GM12864 (cell line): Measurements from ENCODE around the gene AKAIN1.

Source experiments
- DNase-seq: peaks from one replicate; pipeline ENCODE4 v3.0.0-alpha.2; 2011; ENCODE audit warnings: low read depth
- H3K4me3 ChIP-seq: 2 replicates; pipeline ENCODE4 v1.5.1; 2011; ENCODE audit warnings: mild to moderate bottlenecking, low read depth, low read length, control low read depth
- CTCF ChIP-seq: IDR thresholded peaks from 2 replicates; pipeline ENCODE4 v1.5.1; 2011; ENCODE audit warnings: low read depth, mild to moderate bottlenecking, moderate library complexity, low read length, control low read depth, inconsistent platforms; ENCODE audit errors: missing control alignments

The AKAIN1 gene

GRCh38 chr18:5152343-5153020 lies 44.6 kb downstream of the AKAIN1 start:
- no peak for TF ChIP-seq CTCF
- no peak for DNase-seq
- no peak overlapping the region for H3K4me3 ChIP-seq

DNA sequence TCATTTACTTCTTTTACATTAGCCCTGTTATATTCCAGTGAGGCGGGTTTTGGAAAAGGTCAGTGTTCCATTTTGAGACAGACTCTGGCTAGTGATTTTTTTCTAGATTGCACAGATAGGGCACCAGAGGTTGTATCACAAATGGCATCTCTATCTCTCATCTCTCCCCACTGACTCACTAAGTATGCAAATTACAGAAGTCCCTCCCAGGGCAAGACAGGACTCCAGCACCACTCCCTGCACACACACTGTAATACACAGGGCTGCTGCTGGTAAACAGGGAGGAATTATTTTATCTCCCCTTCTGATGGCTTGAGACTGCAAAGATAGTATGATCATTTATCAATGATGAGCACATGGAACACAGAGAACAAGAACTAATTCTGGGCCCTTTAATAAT lies 46.2 kb downstream of the AKAIN1 start:
- no peak overlapping the region for H3K4me3 ChIP-seq
- no peak for DNase-seq
- no peak for TF ChIP-seq CTCF

GRCh38 chr18:5146093-5146492 lies 51.0 kb downstream of the AKAIN1 start:
- TF ChIP-seq CTCF, result no peak
- no peak for DNase-seq
- H3K4me3 ChIP-seq, result no peak overlapping the region

- no peak for TF ChIP-seq CTCF
- DNase-seq, result no peak
- no peak overlapping the region for H3K4me3 ChIP-seq
Measured at GRCh38 chr18:5145168-5145825, 51.8 kb downstream of the AKAIN1 start.

- H3K4me3 ChIP-seq, result no peak overlapping the region
- no peak for TF ChIP-seq CTCF
- DNase-seq, result no peak
Measured at GRCh38 chr18:5144629-5145028, 52.4 kb downstream of the AKAIN1 start.

GRCh38 chr18:5142859-5143258 lies 54.2 kb downstream of the AKAIN1 start:
- no peak for TF ChIP-seq CTCF
- no peak for DNase-seq
- no peak overlapping the region for H3K4me3 ChIP-seq

- H3K4me3 ChIP-seq, result no peak overlapping the region
- DNase-seq, result no peak
- TF ChIP-seq CTCF, result no peak
Measured at GRCh38 chr18:5142131-5142530, 54.9 kb downstream of the AKAIN1 start.
